CD14-positive monocyte (primary cell): ENCODE data around the gene GRID2. TPM values are rescaled to one million over a fixed set of nuclear protein-coding genes. Genes with fewer than 3 reads are reported as not detected.

Experiments
- DNase-seq, 3 donors: peaks; one replicate each; pipeline ENCODE4 v3.0.0-alpha.2; 2011 to 2022
- H2AFZ ChIP-seq: 2 replicates; pipeline ENCODE4 v1.6.0; 2012; ENCODE audit warnings: mild to moderate bottlenecking, low read depth, low read length, inconsistent platforms; ENCODE audit not compliant: insufficient read depth, poor library complexity, severe bottlenecking
- H3K27ac ChIP-seq, 2 donors: 1 replicate in 1 of 2; 2 replicates in 1 of 2; pipeline ENCODE4 v1.5.1; 2012 to 2013; ENCODE audit warnings: low read length in 2 of 2, control low read depth in 1 of 2, inconsistent platforms in 1 of 2, low read depth in 1 of 2, mild to moderate bottlenecking in 1 of 2
- H3K27me3 ChIP-seq, 2 donors: one replicate each; pipeline versions ENCODE4 v1.6.0 to v1.6.1; 2011 to 2013; ENCODE audit warnings: low read length in 2 of 2; ENCODE audit not compliant: control insufficient read depth in 2 of 2, insufficient read depth in 2 of 2
- H3K36me3 ChIP-seq, 2 donors: replicated peaks in 1 of 2; 1 replicate in 1 of 2; 2 replicates in 1 of 2; pipeline versions ENCODE4 v1.5.1 to v1.6.1; 2012 to 2013; ENCODE audit warnings: low read length in 2 of 2, control low read depth in 1 of 2, inconsistent platforms in 1 of 2, mild to moderate bottlenecking in 1 of 2; ENCODE audit not compliant: insufficient read depth in 2 of 2, control insufficient read depth in 1 of 2
- H3K4me1 ChIP-seq, 2 donors: 1 replicate in 1 of 2; 2 replicates in 1 of 2; pipeline versions ENCODE4 v1.5.1 to v1.6.1; 2012 to 2013; ENCODE audit warnings: low read length in 2 of 2, control low read depth in 1 of 2, inconsistent platforms in 1 of 2, mild to moderate bottlenecking in 1 of 2, moderate library complexity in 1 of 2; ENCODE audit not compliant: insufficient read depth in 2 of 2, control insufficient read depth in 1 of 2
- H3K4me2 ChIP-seq: replicated peaks from 2 replicates; pipeline ENCODE3; 2012; ENCODE audit warnings: low read length, moderate library complexity, mild to moderate bottlenecking; ENCODE audit not compliant: poor library complexity, severe bottlenecking; ENCODE audit errors: extremely low read depth
- H3K4me3 ChIP-seq, 3 experiments: fragments of 200-600 bp in 1 of 3; sonication (generic) in 1 of 3; replicated peaks in 1 of 3; 1 replicate in 2 of 3; 2 replicates in 1 of 3; pipeline ENCODE4 v1.5.1; 2011 to 2013; ENCODE audit warnings: low read length in 3 of 3, mild to moderate bottlenecking in 3 of 3, control low read depth in 2 of 3, low read depth in 2 of 3, inconsistent platforms in 1 of 3, moderate library complexity in 1 of 3
- H3K79me2 ChIP-seq: 2 replicates; pipeline ENCODE4 v1.6.0; 2012; ENCODE audit warnings: mild to moderate bottlenecking, control low read depth, inconsistent platforms, low read length, moderate library complexity; ENCODE audit not compliant: insufficient read depth
- H3K9ac ChIP-seq: 2 replicates; pipeline ENCODE4 v1.6.0; 2017; ENCODE audit warnings: low read length, mild to moderate bottlenecking; ENCODE audit not compliant: insufficient read depth, poor library complexity, severe bottlenecking
- H3K9me3 ChIP-seq, 2 donors: replicated peaks in 1 of 2; 1 replicate in 1 of 2; 2 replicates in 1 of 2; pipeline versions ENCODE4 v1.5.1 to v1.6.1; 2012 to 2013; ENCODE audit warnings: low read length in 2 of 2, control low read depth in 1 of 2; ENCODE audit not compliant: control insufficient read depth in 1 of 2, insufficient read depth in 1 of 2
- H4K20me1 ChIP-seq: 2 replicates; pipeline ENCODE4 v1.6.0; 2012; ENCODE audit warnings: mild to moderate bottlenecking, low read length, control low read depth, moderate library complexity; ENCODE audit not compliant: insufficient read depth
- H3K27ac Mint-ChIP-seq, 7 donors: one replicate each; pipeline ENCODE4 v1.8.0; 2020; ENCODE audit warnings: mild to moderate bottlenecking in 7 of 7, mixed read lengths in 7 of 7, moderate library complexity in 6 of 7, inconsistent platforms in 2 of 7
- H3K27me3 Mint-ChIP-seq, 3 donors: one replicate each; pipeline ENCODE4 v1.8.0; 2021 to 2022; ENCODE audit warnings: low read depth in 3 of 3, mild to moderate bottlenecking in 3 of 3, mixed read lengths in 3 of 3, moderate library complexity in 3 of 3, inconsistent platforms in 1 of 3
- H3K36me3 Mint-ChIP-seq, 2 donors: one replicate each; pipeline ENCODE4 v1.8.0; 2020; ENCODE audit warnings: mixed read lengths in 2 of 2, inconsistent platforms in 1 of 2, mild to moderate bottlenecking in 1 of 2
- H3K4me1 Mint-ChIP-seq: one replicate; pipeline ENCODE4 v1.8.0; 2020; ENCODE audit warnings: mild to moderate bottlenecking, mixed read lengths
- H3K4me3 Mint-ChIP-seq, 2 donors: one replicate each; pipeline ENCODE4 v1.8.0; 2020; ENCODE audit warnings: mild to moderate bottlenecking in 2 of 2, mixed read lengths in 2 of 2, moderate library complexity in 1 of 2
- H3K9me3 Mint-ChIP-seq, 7 donors: one replicate each; pipeline ENCODE4 v1.8.0; 2020 to 2022; ENCODE audit warnings: mixed read lengths in 7 of 7, mild to moderate bottlenecking in 6 of 7, moderate library complexity in 6 of 7, inconsistent platforms in 2 of 7
- WGBS: methylation state at CpG from one replicate; pipeline ENCODE4 v1.1.5; 2013; ENCODE audit warnings: missing lambda C conversion rate; ENCODE audit not compliant: insufficient coverage; 5-methylcytosine and 5-hydroxymethylcytosine counted together
- intact Hi-C, 2 donors: fragments of 100-400 bp; cut with micrococcal nuclease; formaldehyde crosslinking; loops; one replicate each; pipeline versions ENCODE4 v1.15.0 to v1.15.1; 2023
- polyA plus RNA-seq, 3 donors: library from polyadenylated mRNA; depleted of rRNA in 1 of 3; unstranded in 2 of 3; stranded (reverse) in 1 of 3; fragments of 300-500 nt in 2 of 3; fragments of >200 nt in 1 of 3; fragmentation: Illumina TruSeq in 2 of 3; gene quantifications; 1 replicate in 2 of 3; 2 replicates in 1 of 3; pipeline ENCODE4 v1.2.3, GENCODE V29; 2012 to 2021
- TF ChIP-seq, protein P1 (sequence below): fragments of 200-600 bp; IDR thresholded peaks from one replicate; pipeline ENCODE4 v1.8.0; 2022; ENCODE audit warnings: antibody characterized with exemption, mild to moderate bottlenecking

GRID2 gene
- polyA plus RNA-seq, 3 donors: not detected

DNA sequence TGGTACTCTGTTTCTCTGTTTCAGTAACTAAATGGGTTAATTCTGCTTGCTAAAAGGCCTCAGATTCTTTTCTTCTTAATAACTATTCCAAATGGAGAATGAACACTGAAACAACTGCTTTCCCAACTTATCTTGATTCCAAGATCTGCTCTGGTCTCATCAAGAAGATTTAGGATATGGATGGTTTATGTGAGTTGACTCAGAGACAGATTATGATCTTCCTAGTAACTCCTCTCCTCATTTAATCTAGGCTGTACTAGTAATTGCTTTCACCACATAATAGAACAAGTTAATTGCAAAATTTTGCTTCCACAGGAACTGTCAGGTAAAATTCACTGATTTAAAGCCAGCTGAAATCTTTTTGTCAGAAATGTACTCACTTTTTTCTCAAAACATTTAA is 537.1 kb downstream of the GRID2 start:
- intact Hi-C loops: no loop called here

GRCh38 chr4:92843784-92844183 is 540.0 kb downstream of the GRID2 start:
- H3K4me3 Mint-ChIP-seq: no peak overlapping the region
- H3K9me3 ChIP-seq: no peaks in the 10 kb centered on the region
- no peak overlapping the region for H2AFZ ChIP-seq
- intact Hi-C loops: no loop called here
- H3K79me2 ChIP-seq: no peaks in the 10 kb centered on the region
- H3K4me2 ChIP-seq: no peak overlapping the region
- no peak overlapping the region for H3K4me3 ChIP-seq
- no peaks in the 10 kb centered on the region for H3K4me1 Mint-ChIP-seq
- no peaks in the 10 kb centered on the region for H3K36me3 Mint-ChIP-seq
- DNase-seq: no peak
- no peak overlapping the region for H3K9ac ChIP-seq
- TF ChIP-seq, protein P1, sequence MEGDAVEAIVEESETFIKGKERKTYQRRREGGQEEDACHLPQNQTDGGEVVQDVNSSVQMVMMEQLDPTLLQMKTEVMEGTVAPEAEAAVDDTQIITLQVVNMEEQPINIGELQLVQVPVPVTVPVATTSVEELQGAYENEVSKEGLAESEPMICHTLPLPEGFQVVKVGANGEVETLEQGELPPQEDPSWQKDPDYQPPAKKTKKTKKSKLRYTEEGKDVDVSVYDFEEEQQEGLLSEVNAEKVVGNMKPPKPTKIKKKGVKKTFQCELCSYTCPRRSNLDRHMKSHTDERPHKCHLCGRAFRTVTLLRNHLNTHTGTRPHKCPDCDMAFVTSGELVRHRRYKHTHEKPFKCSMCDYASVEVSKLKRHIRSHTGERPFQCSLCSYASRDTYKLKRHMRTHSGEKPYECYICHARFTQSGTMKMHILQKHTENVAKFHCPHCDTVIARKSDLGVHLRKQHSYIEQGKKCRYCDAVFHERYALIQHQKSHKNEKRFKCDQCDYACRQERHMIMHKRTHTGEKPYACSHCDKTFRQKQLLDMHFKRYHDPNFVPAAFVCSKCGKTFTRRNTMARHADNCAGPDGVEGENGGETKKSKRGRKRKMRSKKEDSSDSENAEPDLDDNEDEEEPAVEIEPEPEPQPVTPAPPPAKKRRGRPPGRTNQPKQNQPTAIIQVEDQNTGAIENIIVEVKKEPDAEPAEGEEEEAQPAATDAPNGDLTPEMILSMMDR: no peak
- peaks cover 0 to 3% (median 0%) of the 10 kb centered on the region in 7 donors for H3K9me3 Mint-ChIP-seq
- WGBS: no CpG with 5 or more reads among the region's 4 CpGs
- H3K27ac ChIP-seq: no peak overlapping the region
- H3K27me3 Mint-ChIP-seq: no peaks in the 10 kb centered on the region
- no peak overlapping the region for H3K27ac Mint-ChIP-seq
- H4K20me1 ChIP-seq: no peaks in the 10 kb centered on the region
- no peaks in the 10 kb centered on the region for H3K27me3 ChIP-seq
- H3K36me3 ChIP-seq: no peaks in the 10 kb centered on the region
- no peaks in the 10 kb centered on the region for H3K4me1 ChIP-seq

More for the DNA sequence above, 537.1 kb downstream of the GRID2 start:
- H2AFZ ChIP-seq: no peak overlapping the region
- H3K27me3 ChIP-seq: no peaks in the 10 kb centered on the region
- H3K27ac ChIP-seq: no peak overlapping the region
- H3K9ac ChIP-seq: no peak overlapping the region
- H3K79me2 ChIP-seq: no peaks in the 10 kb centered on the region
- peaks cover 0 to 3% (median 0%) of the 10 kb centered on the region in 7 donors for H3K9me3 Mint-ChIP-seq
- DNase-seq: no peak
- no peak overlapping the region for H3K4me3 Mint-ChIP-seq
- no peaks in the 10 kb centered on the region for H3K4me1 Mint-ChIP-seq
- H3K36me3 Mint-ChIP-seq: no peaks in the 10 kb centered on the region
- no peaks in the 10 kb centered on the region for H3K4me1 ChIP-seq
- H3K27me3 Mint-ChIP-seq: no peaks in the 10 kb centered on the region
- H3K27ac Mint-ChIP-seq: no peak overlapping the region
- no peak overlapping the region for H3K4me2 ChIP-seq
- H3K36me3 ChIP-seq: no peaks in the 10 kb centered on the region
- no peak overlapping the region for H3K4me3 ChIP-seq
- TF ChIP-seq, protein P1: no peak
- no peaks in the 10 kb centered on the region for H3K9me3 ChIP-seq
- H4K20me1 ChIP-seq: no peaks in the 10 kb centered on the region
